Measurements from ENCODE around the gene BIN1.

BIN1 gene

DNA sequence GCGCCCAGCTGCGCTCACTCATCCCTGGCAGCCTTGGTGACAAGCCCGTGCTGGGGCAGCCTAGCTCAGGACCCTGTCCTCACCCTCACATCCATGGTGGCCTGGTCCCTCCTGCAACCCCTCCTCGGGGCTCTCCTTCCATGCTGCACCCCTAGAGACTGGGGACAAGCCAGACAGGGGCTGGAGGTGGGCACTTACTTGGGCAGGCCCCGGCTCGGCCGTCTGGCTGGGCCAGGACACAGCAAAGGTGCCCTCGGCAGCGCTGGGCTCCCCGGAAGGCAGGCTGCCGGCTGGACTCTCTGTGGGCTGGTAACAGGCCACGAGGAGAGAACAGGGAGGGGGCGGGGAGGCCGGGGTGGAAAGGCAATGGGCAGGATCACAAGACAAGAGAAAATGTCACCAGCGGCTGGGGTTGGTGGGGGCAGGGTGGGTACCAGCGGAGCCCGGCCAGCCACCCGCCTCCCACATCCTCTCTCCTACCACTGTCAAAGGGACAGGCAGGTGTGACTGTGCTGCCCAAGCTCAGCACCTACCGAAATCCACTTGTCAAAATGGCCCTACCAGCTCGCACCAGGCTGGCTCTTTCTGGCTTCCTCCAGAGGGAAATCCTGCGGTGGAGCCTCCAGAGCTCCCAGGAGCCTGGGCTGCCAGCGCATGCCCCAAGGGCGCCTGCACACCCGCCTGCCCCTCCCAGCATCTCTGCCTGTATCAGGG is 54.7 kb downstream of the BIN1 start:
- Histone ChIP-seq H3K9ac (ENCODE audit: low read length) (no peak overlapping the region), H3K9me3 (ENCODE audit: control insufficient read depth, low read depth, low read length) (no peaks in the 10 kb centered on the region), H3K4me3 (ENCODE audit: low read length) (no peak overlapping the region), H3K27ac (ENCODE audit: low read length) (no peak overlapping the region), H3K36me3 (ENCODE audit: control insufficient read depth, low read depth, low read length) (no peaks in the 10 kb centered on the region), H3K27me3 (ENCODE audit: control insufficient read depth, insufficient read depth, low read length) (no peaks in the 10 kb centered on the region), H3K4me1 (ENCODE audit: control insufficient read depth, low read depth, low read length) (peaks cover 3% of the 10 kb centered on the region)

- Histone ChIP-seq H3K27me3 (ENCODE audit: control insufficient read depth, insufficient read depth, low read length) (no peaks in the 10 kb centered on the region), H3K9ac (ENCODE audit: low read length) (no peak overlapping the region), H3K4me3 (ENCODE audit: low read length) (no peak overlapping the region), H3K27ac (ENCODE audit: low read length) (no peak overlapping the region), H3K9me3 (ENCODE audit: control insufficient read depth, low read depth, low read length) (no peaks in the 10 kb centered on the region), H3K36me3 (ENCODE audit: control insufficient read depth, low read depth, low read length) (no peaks in the 10 kb centered on the region), H3K4me1 (ENCODE audit: control insufficient read depth, low read depth, low read length) (peaks cover 3% of the 10 kb centered on the region)
Observed at GRCh38 chr2:127051116-127052056, 55.6 kb downstream of the BIN1 start.

DNA sequence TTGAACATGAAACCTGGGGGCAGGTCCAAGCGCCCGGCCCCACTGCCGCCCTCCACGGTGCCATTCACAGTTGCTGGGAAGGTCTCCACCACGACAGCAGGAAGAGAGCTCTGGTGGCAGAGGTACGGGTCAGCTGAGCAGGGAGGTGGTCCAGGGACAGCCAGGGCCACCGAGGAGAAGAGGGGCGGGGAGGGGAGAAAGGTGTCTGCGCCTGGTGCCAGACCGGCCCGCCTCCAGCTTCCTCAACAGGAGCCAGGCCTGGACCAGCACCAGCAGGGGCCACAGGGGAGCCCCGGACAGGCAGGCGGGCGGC is 56.2 kb downstream of the BIN1 start:
- no peaks in the 10 kb centered on the region for H3K36me3 ChIP-seq (ENCODE audit: control insufficient read depth, low read depth, low read length)
- H3K27ac ChIP-seq (ENCODE audit: low read length) = no peak overlapping the region
- no peaks in the 10 kb centered on the region for H3K27me3 ChIP-seq (ENCODE audit: control insufficient read depth, insufficient read depth, low read length)
- no peak overlapping the region for H3K9ac ChIP-seq (ENCODE audit: low read length)
- peaks cover 3% of the 10 kb centered on the region for H3K4me1 ChIP-seq (ENCODE audit: control insufficient read depth, low read depth, low read length)
- H3K9me3 ChIP-seq (ENCODE audit: control insufficient read depth, low read depth, low read length) = no peaks in the 10 kb centered on the region
- no peak overlapping the region for H3K4me3 ChIP-seq (ENCODE audit: low read length)

GRCh38 chr2:127049927-127050802 is 56.8 kb downstream of the BIN1 start:
- Histone ChIP-seq H3K36me3 (ENCODE audit: control insufficient read depth, low read depth, low read length) (no peaks in the 10 kb centered on the region), H3K4me1 (ENCODE audit: control insufficient read depth, low read depth, low read length) (peaks cover 3% of the 10 kb centered on the region), H3K9me3 (ENCODE audit: control insufficient read depth, low read depth, low read length) (no peaks in the 10 kb centered on the region), H3K27me3 (ENCODE audit: control insufficient read depth, insufficient read depth, low read length) (no peaks in the 10 kb centered on the region), H3K4me3 (ENCODE audit: low read length) (no peak overlapping the region), H3K9ac (ENCODE audit: low read length) (no peak overlapping the region), H3K27ac (ENCODE audit: low read length) (no peak overlapping the region)

- H3K4me3 ChIP-seq (ENCODE audit: low read length) = no peak overlapping the region
- no peaks in the 10 kb centered on the region for H3K36me3 ChIP-seq (ENCODE audit: control insufficient read depth, low read depth, low read length)
- peaks cover 3% of the 10 kb centered on the region for H3K4me1 ChIP-seq (ENCODE audit: control insufficient read depth, low read depth, low read length)
- no peak overlapping the region for H3K27ac ChIP-seq (ENCODE audit: low read length)
- no peaks in the 10 kb centered on the region for H3K9me3 ChIP-seq (ENCODE audit: control insufficient read depth, low read depth, low read length)
- no peak overlapping the region for H3K9ac ChIP-seq (ENCODE audit: low read length)
- no peaks in the 10 kb centered on the region for H3K27me3 ChIP-seq (ENCODE audit: control insufficient read depth, insufficient read depth, low read length)
Observed at GRCh38 chr2:127048969-127049897, 57.7 kb downstream of the BIN1 start.

DNA sequence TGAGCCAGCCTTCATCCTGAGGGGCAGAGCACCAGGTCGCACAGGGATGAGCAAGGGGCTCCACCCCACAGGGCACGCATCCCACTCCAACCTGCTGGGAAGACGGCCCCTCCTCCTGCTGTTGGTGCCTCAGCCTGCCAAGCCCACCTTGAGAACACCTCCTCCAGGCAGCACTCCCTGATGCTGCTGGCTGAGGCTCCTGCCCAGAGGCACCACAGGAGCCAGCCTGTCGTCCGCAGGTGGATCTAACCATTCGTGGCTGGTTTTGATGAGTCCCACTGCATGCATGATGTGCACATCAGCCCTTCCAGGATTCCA is 58.4 kb downstream of the BIN1 start:
- H3K36me3 ChIP-seq (ENCODE audit: control insufficient read depth, low read depth, low read length) = no peaks in the 10 kb centered on the region
- H3K4me1 ChIP-seq (ENCODE audit: control insufficient read depth, low read depth, low read length) = peaks cover 3% of the 10 kb centered on the region
- H3K9ac ChIP-seq (ENCODE audit: low read length) = no peak overlapping the region
- no peaks in the 10 kb centered on the region for H3K27me3 ChIP-seq (ENCODE audit: control insufficient read depth, insufficient read depth, low read length)
- no peak overlapping the region for H3K4me3 ChIP-seq (ENCODE audit: low read length)
- no peaks in the 10 kb centered on the region for H3K9me3 ChIP-seq (ENCODE audit: control insufficient read depth, low read depth, low read length)
- no peak overlapping the region for H3K27ac ChIP-seq (ENCODE audit: low read length)

DNA sequence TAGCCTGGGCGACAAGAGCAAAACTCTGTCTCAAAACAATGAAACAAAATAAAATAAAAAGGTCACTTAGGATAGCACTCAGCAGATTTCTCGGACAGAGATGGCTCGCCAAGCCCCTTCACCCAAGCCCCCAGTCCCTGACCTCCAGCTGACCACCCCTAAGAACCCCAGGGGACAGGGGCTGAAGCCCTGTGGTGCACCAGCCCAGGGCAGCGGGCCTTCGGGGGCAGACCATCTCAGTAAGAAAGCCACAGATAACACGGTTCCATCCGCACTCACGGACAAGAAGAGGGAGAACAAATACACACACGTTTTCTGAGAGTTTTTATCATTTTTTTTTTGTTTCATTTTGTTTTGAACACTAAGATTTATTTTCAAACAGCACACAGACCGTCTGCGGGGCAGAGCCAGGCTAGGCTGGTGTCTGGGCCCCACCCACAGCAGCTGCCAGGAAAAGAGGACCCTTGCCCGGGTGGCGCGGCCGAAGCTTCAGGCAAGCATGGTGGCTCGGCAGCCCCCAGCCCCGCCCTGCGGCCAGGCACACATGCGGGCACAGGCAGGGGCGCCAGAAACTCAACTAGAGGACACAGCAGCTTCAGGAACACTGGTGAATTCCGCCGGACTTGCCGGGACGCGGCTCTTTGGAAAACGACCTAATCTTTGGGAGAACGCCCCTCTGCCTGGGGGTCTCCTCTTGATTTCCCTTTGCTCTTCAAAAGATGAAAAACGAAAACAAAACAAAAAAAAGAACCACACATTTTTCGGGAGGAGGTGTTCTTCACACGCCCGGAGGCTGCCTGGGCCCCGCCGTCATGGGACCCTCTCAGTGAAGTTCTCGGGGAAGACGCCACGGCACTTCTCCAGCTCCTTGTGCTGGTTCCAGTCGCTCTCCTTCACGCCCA is 59.0 kb downstream of the BIN1 start:
- Histone ChIP-seq H3K4me3 (ENCODE audit: low read length) (no peak overlapping the region), H3K27me3 (ENCODE audit: control insufficient read depth, insufficient read depth, low read length) (no peaks in the 10 kb centered on the region), H3K27ac (ENCODE audit: low read length) (no peak overlapping the region), H3K9ac (ENCODE audit: low read length) (no peak overlapping the region), H3K4me1 (ENCODE audit: control insufficient read depth, low read depth, low read length) (peaks cover 3% of the 10 kb centered on the region), H3K9me3 (ENCODE audit: control insufficient read depth, low read depth, low read length) (no peaks in the 10 kb centered on the region), H3K36me3 (ENCODE audit: control insufficient read depth, low read depth, low read length) (no peaks in the 10 kb centered on the region)

- Histone ChIP-seq H3K4me1 (ENCODE audit: control insufficient read depth, low read depth, low read length) (peaks cover 3% of the 10 kb centered on the region), H3K27me3 (ENCODE audit: control insufficient read depth, insufficient read depth, low read length) (no peaks in the 10 kb centered on the region), H3K27ac (ENCODE audit: low read length) (no peak overlapping the region), H3K36me3 (ENCODE audit: control insufficient read depth, low read depth, low read length) (no peaks in the 10 kb centered on the region), H3K9ac (ENCODE audit: low read length) (no peak overlapping the region), H3K4me3 (ENCODE audit: low read length) (no peak overlapping the region), H3K9me3 (ENCODE audit: control insufficient read depth, low read depth, low read length) (no peaks in the 10 kb centered on the region)
Observed at GRCh38 chr2:127047054-127047453, 59.9 kb downstream of the BIN1 start.

- no peaks in the 10 kb centered on the region for H3K27me3 ChIP-seq (ENCODE audit: control insufficient read depth, insufficient read depth, low read length)
- H3K9me3 ChIP-seq (ENCODE audit: control insufficient read depth, low read depth, low read length) = no peaks in the 10 kb centered on the region
- H3K4me3 ChIP-seq (ENCODE audit: low read length) = no peak overlapping the region
Observed at GRCh38 chr2:127046579-127046978, 60.4 kb downstream of the BIN1 start.

DNA sequence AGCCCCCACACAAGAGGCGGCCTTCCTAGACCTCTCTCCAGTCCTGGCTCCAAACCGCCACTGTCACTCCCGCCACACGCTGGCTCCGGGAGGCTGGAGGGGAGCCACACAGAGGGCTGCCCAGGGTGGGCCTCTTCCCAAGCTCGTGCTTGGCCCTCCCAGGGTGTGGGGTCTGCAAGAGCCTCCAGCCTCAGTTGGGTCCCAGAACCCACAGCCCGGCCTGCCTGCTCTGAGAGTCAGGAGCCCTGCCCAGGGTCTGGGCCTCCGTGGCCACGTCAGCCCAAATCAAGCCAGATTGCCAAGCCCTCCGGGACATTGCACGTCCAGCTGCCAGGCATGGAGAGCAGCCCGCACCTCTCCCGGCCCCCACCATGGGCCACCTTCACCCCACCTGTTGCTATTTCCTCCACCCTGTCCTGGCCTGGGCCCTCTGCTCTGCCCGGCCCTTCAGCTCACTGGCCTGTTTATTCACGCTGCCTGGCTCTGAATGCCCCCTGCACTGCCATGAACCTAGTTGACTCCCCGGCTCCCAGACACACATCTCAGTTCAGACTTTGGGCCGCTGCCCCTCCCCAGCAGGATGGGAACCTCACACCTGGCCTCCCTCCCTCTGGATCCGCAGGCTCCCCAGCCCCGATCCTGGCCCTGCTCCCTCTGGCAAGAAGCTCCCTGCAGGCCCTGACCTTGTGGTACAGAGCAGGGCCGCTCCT is 61.0 kb downstream of the BIN1 start:
- Histone ChIP-seq H3K4me1 (ENCODE audit: control insufficient read depth, low read depth, low read length) (peaks cover 3% of the 10 kb centered on the region), H3K27me3 (ENCODE audit: control insufficient read depth, insufficient read depth, low read length) (no peaks in the 10 kb centered on the region), H3K9me3 (ENCODE audit: control insufficient read depth, low read depth, low read length) (no peaks in the 10 kb centered on the region), H3K4me3 (ENCODE audit: low read length) (no peak overlapping the region), H3K9ac (ENCODE audit: low read length) (no peak overlapping the region), H3K27ac (ENCODE audit: low read length) (no peak overlapping the region), H3K36me3 (ENCODE audit: control insufficient read depth, low read depth, low read length) (no peaks in the 10 kb centered on the region)

More at GRCh38 chr2:127046579-127046978, 60.4 kb downstream of the BIN1 start:
- Histone ChIP-seq H3K36me3 (ENCODE audit: control insufficient read depth, low read depth, low read length) (no peaks in the 10 kb centered on the region), H3K4me1 (ENCODE audit: control insufficient read depth, low read depth, low read length) (peaks cover 3% of the 10 kb centered on the region), H3K9ac (ENCODE audit: low read length) (no peak overlapping the region), H3K27ac (ENCODE audit: low read length) (no peak overlapping the region)

Measured in iPS-18a (cell line).